Sigmoid colon (tissue), 7 donors: ENCODE data around the gene APOBEC4. TPM values are rescaled to one million over a fixed set of nuclear protein-coding genes. Genes with fewer than 3 reads are reported as not detected.

ENCODE experiments used
- DNase-seq: peaks from one replicate; pipeline ENCODE4 v3.0.0-alpha.2; 2019
- H3K27ac ChIP-seq, 4 donors: fragments of 200-600 bp; sonication (generic); one replicate each; pipeline ENCODE4 v1.5.1; 2016 to 2019; ENCODE audit warnings: mild to moderate bottlenecking in 1 of 4
- H3K27me3 ChIP-seq, 3 donors: fragments of 200-600 bp; sonication (generic); one replicate each; pipeline ENCODE4 v1.5.1; 2019; ENCODE audit warnings: mild to moderate bottlenecking in 1 of 3
- H3K36me3 ChIP-seq, 4 donors: fragments of 200-600 bp; sonication (generic); one replicate each; pipeline ENCODE4 v1.5.1; 2016 to 2019
- H3K4me1 ChIP-seq, 4 donors: fragments of 200-600 bp; sonication (generic); one replicate each; pipeline ENCODE4 v1.5.1; 2017 to 2019
- H3K4me3 ChIP-seq, 4 donors: fragments of 200-600 bp; sonication (generic); one replicate each; pipeline ENCODE4 v1.5.1; 2017 to 2019; ENCODE audit warnings: mild to moderate bottlenecking in 2 of 4, moderate library complexity in 1 of 4
- H3K9me3 ChIP-seq, 4 donors: fragments of 200-600 bp in 3 of 4; sonication (generic) in 3 of 4; one replicate each; pipeline versions ENCODE4 v1.5.1 to v1.6.1; 2013 to 2019
- EP300 ChIP-seq, 4 donors: sonication (generic); formaldehyde crosslinking; IDR thresholded peaks; one replicate each; pipeline ENCODE4 v1.6.1; 2017; ENCODE audit warnings: antibody characterized with exemption in 4 of 4
- POLR2A ChIP-seq, 2 donors: fragments of 450-650 bp; IDR thresholded peaks; one replicate each; pipeline ENCODE4 v1.6.1; 2016; ENCODE audit warnings: antibody characterized with exemption in 2 of 2, mild to moderate bottlenecking in 2 of 2, moderate library complexity in 2 of 2
- POLR2AphosphoS5 ChIP-seq, 4 donors: sonication (generic); formaldehyde crosslinking; IDR thresholded peaks; one replicate each; pipeline ENCODE4 v1.6.1; 2017; ENCODE audit warnings: antibody characterized with exemption in 4 of 4
- WGBS, 2 donors: extraction: QIAGEN DNeasy Blood & Tissue Kit; methylation state at CpG; one replicate each; pipeline ENCODE4 v1.1.7; 2013; 5-methylcytosine and 5-hydroxymethylcytosine counted together
- intact Hi-C: fragments of 100-400 bp; cut with DNase I; formaldehyde crosslinking; loops from one replicate; pipeline ENCODE4 v1.15.1; 2023
- polyA plus RNA-seq, 3 donors: library from polyadenylated mRNA; stranded (reverse); fragments of 200-250 nt; gene quantifications; one replicate each; pipeline ENCODE4 v1.2.3, GENCODE V29; 2013
- total RNA-seq, 4 donors: library from RNA; depleted of rRNA; stranded (reverse); fragments of >200 nt; gene quantifications; one replicate each; pipeline ENCODE4 v1.1.0, GENCODE V29; 2016
- TF ChIP-seq, protein P1 (sequence below), 4 experiments: fragments of 450-650 bp in 3 of 4; fragments of 200-600 bp in 1 of 4; IDR thresholded peaks; one replicate each; pipeline ENCODE4 v1.5.1; 2016 to 2019; ENCODE audit warnings: antibody characterized with exemption in 4 of 4, mild to moderate bottlenecking in 3 of 4, moderate library complexity in 2 of 4
- donor health status: healthy with polysubstance abuse.
- donor health status: Bipolar disorder and iron deficiency.
- donor health status: healthy.

The APOBEC4 gene
- total and polyA plus RNA-seq, 7 donors = 0.10 TPM; not detected in 6

DNA sequence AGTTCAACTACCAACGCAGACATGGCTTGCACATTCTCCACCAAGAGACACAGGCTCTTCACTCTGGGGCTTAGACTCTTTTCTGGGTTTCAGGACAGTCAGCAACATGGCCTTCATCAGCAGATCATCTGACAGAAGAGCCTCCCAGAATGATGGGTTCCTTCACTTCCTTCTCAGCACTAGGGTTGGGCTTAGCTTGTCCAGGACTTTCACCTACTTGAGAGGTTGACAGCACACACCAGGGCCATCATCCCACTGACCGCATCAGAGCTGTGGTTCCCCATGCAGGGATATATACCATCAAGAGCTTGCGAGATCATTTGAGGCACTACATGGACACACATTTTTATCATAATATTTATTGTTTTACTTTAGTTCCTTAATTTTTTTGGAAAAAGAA is 52.5 kb downstream of the APOBEC4 start:
- intact Hi-C loops = no loop called here
- 93 to 94% methylated on average over 3 of the region's 3 CpGs for WGBS, 2 donors

DNA sequence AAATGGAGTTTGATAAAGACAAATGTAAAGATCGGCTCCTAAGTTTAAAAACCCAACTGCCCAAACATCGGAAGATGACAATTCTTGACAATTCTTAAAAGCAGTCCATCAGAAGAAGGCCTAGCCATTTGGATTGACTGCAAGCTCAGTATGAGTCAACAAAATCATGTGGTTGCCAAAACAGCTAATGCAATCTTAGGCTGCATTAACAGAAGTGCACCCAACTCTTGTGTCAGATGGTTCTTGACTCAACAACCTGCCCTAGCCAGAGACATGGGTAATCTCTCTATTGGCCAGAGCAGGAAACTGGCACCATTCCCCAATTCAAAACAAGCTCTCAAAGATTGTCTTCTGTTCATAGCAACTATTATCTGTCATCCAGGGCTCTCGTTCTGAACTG is 53.0 kb downstream of the APOBEC4 start:
- peaks cover 0 to 39% (median 30%) of the 10 kb centered on the region in 4 donors for H3K4me1 ChIP-seq
- 87 to 94% methylated on average over 3 of the region's 3 CpGs for WGBS, 2 donors
- H3K27ac ChIP-seq = peak overlapping the region in 2 of 4 donors; percentile 18 to 76
- no peak overlapping the region for H3K4me3 ChIP-seq
- H3K27me3 ChIP-seq = no peaks in the 10 kb centered on the region
- DNase-seq = no peak
- TF ChIP-seq POLR2A (IDR thresholded peaks at IDR 0.05) (no peak), EP300 (IDR thresholded peaks at IDR 0.05) (no peak), POLR2AphosphoS5 (IDR thresholded peaks at IDR 0.05) (peak in 3 of 4 donors; percentile 42 to 45 (median 43))
- TF ChIP-seq, protein P1, sequence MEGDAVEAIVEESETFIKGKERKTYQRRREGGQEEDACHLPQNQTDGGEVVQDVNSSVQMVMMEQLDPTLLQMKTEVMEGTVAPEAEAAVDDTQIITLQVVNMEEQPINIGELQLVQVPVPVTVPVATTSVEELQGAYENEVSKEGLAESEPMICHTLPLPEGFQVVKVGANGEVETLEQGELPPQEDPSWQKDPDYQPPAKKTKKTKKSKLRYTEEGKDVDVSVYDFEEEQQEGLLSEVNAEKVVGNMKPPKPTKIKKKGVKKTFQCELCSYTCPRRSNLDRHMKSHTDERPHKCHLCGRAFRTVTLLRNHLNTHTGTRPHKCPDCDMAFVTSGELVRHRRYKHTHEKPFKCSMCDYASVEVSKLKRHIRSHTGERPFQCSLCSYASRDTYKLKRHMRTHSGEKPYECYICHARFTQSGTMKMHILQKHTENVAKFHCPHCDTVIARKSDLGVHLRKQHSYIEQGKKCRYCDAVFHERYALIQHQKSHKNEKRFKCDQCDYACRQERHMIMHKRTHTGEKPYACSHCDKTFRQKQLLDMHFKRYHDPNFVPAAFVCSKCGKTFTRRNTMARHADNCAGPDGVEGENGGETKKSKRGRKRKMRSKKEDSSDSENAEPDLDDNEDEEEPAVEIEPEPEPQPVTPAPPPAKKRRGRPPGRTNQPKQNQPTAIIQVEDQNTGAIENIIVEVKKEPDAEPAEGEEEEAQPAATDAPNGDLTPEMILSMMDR (IDR thresholded peaks at IDR 0.05) = no peak
- intact Hi-C loops = no loop called here
- H3K9me3 ChIP-seq = no peaks in the 10 kb centered on the region
- H3K36me3 ChIP-seq = no peaks in the 10 kb centered on the region

More for the DNA sequence above, 52.5 kb downstream of the APOBEC4 start:
- no peak for TF ChIP-seq POLR2A (IDR thresholded peaks at IDR 0.05)
- TF ChIP-seq EP300 (IDR thresholded peaks at IDR 0.05) = no peak
- TF ChIP-seq, protein P1 (IDR thresholded peaks at IDR 0.05) = no peak
- no peak for TF ChIP-seq POLR2AphosphoS5 (IDR thresholded peaks at IDR 0.05)
- Histone ChIP-seq H3K4me3 (no peak overlapping the region), H3K9me3 (no peaks in the 10 kb centered on the region), H3K4me1 (peaks cover 0 to 39% (median 30%) of the 10 kb centered on the region in 4 donors), H3K36me3 (no peaks in the 10 kb centered on the region), H3K27me3 (no peaks in the 10 kb centered on the region), H3K27ac (peak overlapping the region in 2 of 4 donors; percentile 18 to 76)
- no peak for DNase-seq

DNA sequence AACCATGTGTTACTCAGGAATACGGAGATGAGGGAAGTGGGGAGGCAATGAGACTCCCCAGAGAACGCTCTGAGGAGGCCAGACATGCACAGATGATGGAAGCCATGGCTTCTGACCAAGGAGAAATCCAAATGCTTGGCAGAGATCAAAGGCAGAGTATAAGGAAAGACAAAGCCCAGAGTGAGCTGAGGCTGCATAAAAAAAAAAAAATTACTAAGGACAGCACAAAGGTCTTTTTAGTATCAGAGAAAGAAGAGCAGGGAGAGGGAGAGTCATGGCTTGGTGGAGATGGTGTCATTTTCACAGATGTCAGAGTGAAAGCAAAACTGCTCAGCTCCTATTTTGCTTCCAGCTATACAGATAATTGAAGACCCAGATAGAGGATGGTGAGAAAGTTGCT is 54.7 kb downstream of the APOBEC4 start:
- H3K4me1 ChIP-seq = peaks cover 0 to 39% (median 30%) of the 10 kb centered on the region in 4 donors
- TF ChIP-seq POLR2AphosphoS5 (IDR thresholded peaks at IDR 0.05) (peak; percentile 65 to 94 (median 84)), EP300 (IDR thresholded peaks at IDR 0.05) (peak in 1 of 4 donors; percentile 31), POLR2A (IDR thresholded peaks at IDR 0.05) (no peak)
- TF ChIP-seq, protein P1 (IDR thresholded peaks at IDR 0.05) = no peak
- no peak for DNase-seq
- peak overlapping the region in 3 of 4 donors; percentile 75 to 79 (median 76) for H3K27ac ChIP-seq
- 56 to 79% methylated on average over 2 of the region's 2 CpGs for WGBS, 2 donors
- H3K4me3 ChIP-seq = peak overlapping the region in 1 of 4 donors; percentile 6
- H3K36me3 ChIP-seq = no peaks in the 10 kb centered on the region
- H3K9me3 ChIP-seq = no peaks in the 10 kb centered on the region
- no peaks in the 10 kb centered on the region for H3K27me3 ChIP-seq
- intact Hi-C loops = no loop called here

DNA sequence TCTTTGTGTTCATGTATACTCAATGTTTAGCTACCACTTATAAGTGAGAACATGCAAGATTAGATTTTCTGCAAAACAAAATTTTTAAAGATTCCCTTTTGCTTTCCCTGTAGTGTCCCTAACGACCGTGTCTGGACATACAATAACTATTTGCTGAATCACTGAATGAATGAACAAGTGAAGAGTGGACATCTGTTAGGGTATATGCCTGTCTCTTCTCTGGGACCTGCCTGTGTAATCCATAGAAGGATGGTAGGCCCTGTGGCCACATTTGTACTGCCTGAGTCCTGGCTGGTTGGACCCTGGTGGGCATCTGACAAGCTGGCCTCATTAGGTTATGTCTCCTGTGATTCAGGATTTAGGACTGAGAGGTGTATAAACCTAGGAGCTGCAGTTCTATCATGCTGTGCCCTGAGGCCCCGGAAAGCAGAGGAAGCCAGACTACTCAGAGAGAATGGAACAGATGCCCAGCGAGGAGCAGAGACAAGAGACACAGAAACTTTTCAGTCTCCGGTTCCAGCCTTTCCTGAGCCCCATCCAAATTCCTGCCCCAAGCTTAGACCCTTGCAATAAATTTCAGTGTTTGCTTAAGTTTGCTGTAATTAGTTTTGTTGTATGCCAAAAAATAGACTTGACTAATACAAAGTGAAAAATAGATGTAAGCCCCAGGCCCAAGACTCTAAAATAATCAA is 55.3 kb downstream of the APOBEC4 start:
- TF ChIP-seq EP300 (IDR thresholded peaks at IDR 0.05) = no peak
- TF ChIP-seq, protein P1 (IDR thresholded peaks at IDR 0.05) = no peak
- TF ChIP-seq POLR2A (IDR thresholded peaks at IDR 0.05) = no peak
- TF ChIP-seq POLR2AphosphoS5 (IDR thresholded peaks at IDR 0.05) = no peak
- Histone ChIP-seq H3K36me3 (no peaks in the 10 kb centered on the region), H3K4me1 (peaks cover 0 to 39% (median 30%) of the 10 kb centered on the region in 4 donors), H3K4me3 (peak overlapping the region in 1 of 4 donors; percentile 6), H3K27ac (peak overlapping the region in 3 of 4 donors; percentile 75 to 79 (median 76)), H3K27me3 (no peaks in the 10 kb centered on the region), H3K9me3 (no peaks in the 10 kb centered on the region)
- WGBS, 2 donors = 73 to 83% methylated on average over 5 of the region's 5 CpGs
- intact Hi-C loops = no loop called here
- DNase-seq = no peak
